GM13976 (cell line): ENCODE measurements around the gene SDK1.

Experiments used
- DNase-seq: peaks from one replicate; pipeline ENCODE4 v3.0.0; 2012; ENCODE audit warnings: low spot score
- CTCF ChIP-seq: IDR thresholded peaks from 2 replicates; pipeline ENCODE4 v1.5.1; 2012; ENCODE audit warnings: borderline replicate concordance, mild to moderate bottlenecking; ENCODE audit not compliant: insufficient read depth; ENCODE audit errors: extremely low read depth, missing control alignments, control extremely low read depth
- in situ Hi-C: fragments of 300-500 bp; cut with MboI; formaldehyde crosslinking; loops from one replicate; pipeline ENCODE4 v1.12.0; 2022; ENCODE audit warnings: low sequenced_read_pairs, mixed read lengths, inconsistent platforms; ENCODE audit not compliant: unreplicated experiment

SDK1 gene

GRCh38 chr7:4073052-4073451, 772.0 kb downstream of the SDK1 start:
- no peak for DNase-seq
- in situ Hi-C loops = no loop called here
- no peak for TF ChIP-seq CTCF

GRCh38 chr7:4073750-4074149, 772.7 kb downstream of the SDK1 start:
- no peak for DNase-seq
- TF ChIP-seq CTCF = no peak
- in situ Hi-C loops = no loop called here

- in situ Hi-C loops = no loop called here
- no peak for TF ChIP-seq CTCF
- no peak for DNase-seq
Measured at GRCh38 chr7:4074407-4074806, 773.4 kb downstream of the SDK1 start.

GRCh38 chr7:4074994-4075393, 773.9 kb downstream of the SDK1 start:
- in situ Hi-C loops = no loop called here
- no peak for TF ChIP-seq CTCF
- DNase-seq = no peak

GRCh38 chr7:4076701-4077294, 775.7 kb downstream of the SDK1 start:
- no peak for TF ChIP-seq CTCF
- in situ Hi-C loops = no loop called here
- DNase-seq = no peak

GRCh38 chr7:4077980-4078379, 776.9 kb downstream of the SDK1 start:
- in situ Hi-C loops = no loop called here
- DNase-seq = no peak
- TF ChIP-seq CTCF = no peak

- no peak for TF ChIP-seq CTCF
- DNase-seq = no peak
- in situ Hi-C loops = no loop called here
Measured at GRCh38 chr7:4078580-4078979, 777.5 kb downstream of the SDK1 start.
